ENCODE measurements around the gene SCUBE1. TPM values are rescaled to one million over a fixed set of nuclear protein-coding genes. Genes with fewer than 3 reads are reported as not detected.

Gene SCUBE1
- total RNA-seq, 5 donors from 2014 or later (not counting 1 experiment from before 2014, with no cell fraction given), result 0.03 to 0.10 TPM; not detected in 3

DNA sequence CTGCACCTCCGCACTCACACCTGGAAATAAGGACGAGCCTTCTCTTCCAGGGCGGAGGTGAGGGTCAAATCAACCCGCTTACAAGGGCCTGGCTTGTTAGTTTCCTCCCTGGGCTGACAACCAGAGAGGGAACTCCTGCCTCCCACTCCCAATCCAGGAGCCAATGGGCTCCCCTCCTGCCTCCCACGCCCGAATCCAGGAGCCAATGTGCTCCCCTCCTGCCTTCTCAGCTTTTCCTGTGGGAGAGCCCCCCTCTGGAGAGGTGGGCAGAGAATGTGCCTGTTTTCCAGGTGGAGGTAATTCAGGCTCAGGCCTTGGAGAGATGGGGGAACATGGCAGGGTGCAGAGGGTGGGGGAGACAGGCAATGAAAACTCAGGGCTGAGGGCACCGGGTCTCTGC is 102.6 kb downstream of the SCUBE1 start:
- H3K4me3 Mint-ChIP-seq, result no peak overlapping the region
- no peaks in the 10 kb centered on the region for H3K9me3 ChIP-seq
- H3K9me3 Mint-ChIP-seq, result no peaks in the 10 kb centered on the region
- DNase-seq (no peak), ATAC-seq (replicated peaks in 1 of 4) (no peak)
- ChIA-PET POLR2A (no interaction called here), CTCF (no interaction called here)
- no peaks in the 10 kb centered on the region for H3K4me1 Mint-ChIP-seq
- H3K4me1 ChIP-seq (ENCODE audit: control insufficient read depth in 1 of 2, extremely low read depth in 1 of 2, insufficient read depth in 2 of 2, low read length in 2 of 2), result no peaks in the 10 kb centered on the region
- H3K36me3 ChIP-seq (ENCODE audit: control insufficient read depth in 2 of 2, extremely low read depth in 1 of 2, insufficient read depth in 1 of 2, low read length in 1 of 2), result no peaks in the 10 kb centered on the region
- 82% methylated on average over 4 of the region's 7 CpGs for WGBS (ENCODE audit: insufficient coverage)
- no peaks in the 10 kb centered on the region for H3K36me3 Mint-ChIP-seq
- H3K4me3 ChIP-seq (ENCODE audit: control insufficient read depth in 1 of 2, extremely low read depth in 1 of 2, low read length in 1 of 2), result no peak overlapping the region
- peaks cover 0 to 6% of the 10 kb centered on the region in 2 donors for H3K27me3 Mint-ChIP-seq
- H3K27ac Mint-ChIP-seq, result no peak overlapping the region
- peaks cover 0 to 40% of the 10 kb centered on the region in 2 experiments for H3K27me3 ChIP-seq (replicated peaks in 1 of 2; ENCODE audit: control insufficient read depth in 2 of 2, extremely low read depth in 1 of 2, insufficient read depth in 2 of 2, low read length in 1 of 2)
- no peak overlapping the region for H3K27ac ChIP-seq (ENCODE audit: low read length)

DNA sequence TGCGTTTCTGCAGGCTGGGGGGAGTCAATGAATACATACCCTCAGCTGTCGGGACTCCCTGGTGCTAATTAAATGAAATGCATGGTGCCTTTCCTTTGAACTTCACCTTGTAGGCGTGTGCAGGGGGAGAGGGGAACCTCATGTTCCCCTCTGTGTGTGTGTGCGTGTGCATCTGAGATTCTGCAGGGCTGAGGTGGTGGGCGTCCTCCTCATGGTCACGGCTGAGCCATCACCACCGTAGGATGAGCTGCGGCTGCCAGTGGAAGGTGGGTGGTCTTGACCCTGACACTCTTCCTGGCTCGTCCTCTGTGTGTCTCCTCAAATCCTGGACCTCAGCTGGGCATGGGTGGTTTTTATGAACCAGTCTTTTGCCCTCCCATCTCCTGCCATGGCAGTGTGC is 103.2 kb downstream of the SCUBE1 start:
- ATAC-seq (replicated peaks in 1 of 4) (no peak), DNase-seq (no peak)
- no peaks in the 10 kb centered on the region for H3K4me1 ChIP-seq (ENCODE audit: control insufficient read depth in 1 of 2, extremely low read depth in 1 of 2, insufficient read depth in 2 of 2, low read length in 2 of 2)
- no peak overlapping the region for H3K27ac ChIP-seq (ENCODE audit: low read length)
- H3K4me1 Mint-ChIP-seq, result no peaks in the 10 kb centered on the region
- WGBS (ENCODE audit: insufficient coverage), result 74% methylated on average over 6 of the region's 9 CpGs
- H3K36me3 ChIP-seq (ENCODE audit: control insufficient read depth in 2 of 2, extremely low read depth in 1 of 2, insufficient read depth in 1 of 2, low read length in 1 of 2), result no peaks in the 10 kb centered on the region
- no peaks in the 10 kb centered on the region for H3K9me3 Mint-ChIP-seq
- no peaks in the 10 kb centered on the region for H3K9me3 ChIP-seq
- H3K36me3 Mint-ChIP-seq, result no peaks in the 10 kb centered on the region
- H3K27me3 Mint-ChIP-seq, result peaks cover 0 to 6% of the 10 kb centered on the region in 2 donors
- CTCF ChIA-PET, result interaction anchor here in 1 of 2 donors (0.6 kb wide), 1 partner anchor 107 kb away, joined by 3 read pairs; no protein-coding TSS in a partner anchor
- POLR2A ChIA-PET, result no interaction called here
- H3K27me3 ChIP-seq (replicated peaks in 1 of 2; ENCODE audit: control insufficient read depth in 2 of 2, extremely low read depth in 1 of 2, insufficient read depth in 2 of 2, low read length in 1 of 2), result peaks cover 0 to 37% of the 10 kb centered on the region in 2 experiments
- no peak overlapping the region for H3K27ac Mint-ChIP-seq
- no peak overlapping the region for H3K4me3 Mint-ChIP-seq
- no peak overlapping the region for H3K4me3 ChIP-seq (ENCODE audit: control insufficient read depth in 1 of 2, extremely low read depth in 1 of 2, low read length in 1 of 2)

DNA sequence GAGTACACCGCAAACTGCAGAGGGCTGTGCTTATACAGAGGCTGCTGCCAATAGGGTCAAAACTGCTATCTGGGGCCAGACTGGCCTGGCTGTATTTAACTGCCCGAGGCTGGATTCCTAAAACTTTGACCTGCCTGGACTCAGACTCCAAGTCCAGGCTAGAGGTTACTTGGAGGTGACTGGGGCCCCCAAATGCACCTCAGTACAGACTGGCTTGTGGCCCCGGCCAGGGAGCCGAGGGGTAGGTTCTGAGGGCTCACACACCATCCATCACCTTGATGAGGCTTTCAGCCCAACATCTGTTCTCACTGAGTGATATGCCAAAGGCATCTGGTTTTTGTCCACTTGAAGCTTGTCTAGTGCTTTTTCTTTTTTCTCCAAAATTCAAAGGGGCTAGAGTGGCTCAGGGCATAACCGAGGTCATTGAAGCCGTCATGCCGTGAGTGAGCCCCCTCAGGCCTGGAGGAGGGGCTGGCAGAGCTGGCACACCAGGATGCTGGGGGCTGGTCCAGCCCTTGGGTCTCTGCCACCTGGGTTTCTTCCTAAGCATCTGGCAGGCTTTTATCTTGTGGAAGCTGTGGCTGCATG is 103.9 kb downstream of the SCUBE1 start:
- no peak overlapping the region for H3K27ac Mint-ChIP-seq
- no peak overlapping the region for H3K4me3 Mint-ChIP-seq
- ChIA-PET POLR2A (no interaction called here), CTCF (interaction anchor here in 1 of 2 donors (0.6 kb wide), 1 partner anchor 108 kb away, joined by 3 read pairs; no protein-coding TSS in a partner anchor)
- H3K9me3 Mint-ChIP-seq, result no peaks in the 10 kb centered on the region
- H3K36me3 Mint-ChIP-seq, result no peaks in the 10 kb centered on the region
- peaks cover 0 to 42% of the 10 kb centered on the region in 2 experiments for H3K27me3 ChIP-seq (replicated peaks in 1 of 2; ENCODE audit: control insufficient read depth in 2 of 2, extremely low read depth in 1 of 2, insufficient read depth in 2 of 2, low read length in 1 of 2)
- H3K4me1 Mint-ChIP-seq, result no peaks in the 10 kb centered on the region
- H3K27ac ChIP-seq (ENCODE audit: low read length), result no peak overlapping the region
- H3K36me3 ChIP-seq (ENCODE audit: control insufficient read depth in 2 of 2, extremely low read depth in 1 of 2, insufficient read depth in 1 of 2, low read length in 1 of 2), result no peaks in the 10 kb centered on the region
- no peaks in the 10 kb centered on the region for H3K4me1 ChIP-seq (ENCODE audit: control insufficient read depth in 1 of 2, extremely low read depth in 1 of 2, insufficient read depth in 2 of 2, low read length in 2 of 2)
- H3K27me3 Mint-ChIP-seq, result peaks cover 0 to 6% of the 10 kb centered on the region in 2 donors
- no peaks in the 10 kb centered on the region for H3K9me3 ChIP-seq
- no peak overlapping the region for H3K4me3 ChIP-seq (ENCODE audit: control insufficient read depth in 1 of 2, extremely low read depth in 1 of 2, low read length in 1 of 2)
- no peak for ATAC-seq (replicated peaks in 1 of 4)
- DNase-seq, result no peak
- 39% methylated on average over 7 of the region's 7 CpGs for WGBS (ENCODE audit: insufficient coverage)

DNA sequence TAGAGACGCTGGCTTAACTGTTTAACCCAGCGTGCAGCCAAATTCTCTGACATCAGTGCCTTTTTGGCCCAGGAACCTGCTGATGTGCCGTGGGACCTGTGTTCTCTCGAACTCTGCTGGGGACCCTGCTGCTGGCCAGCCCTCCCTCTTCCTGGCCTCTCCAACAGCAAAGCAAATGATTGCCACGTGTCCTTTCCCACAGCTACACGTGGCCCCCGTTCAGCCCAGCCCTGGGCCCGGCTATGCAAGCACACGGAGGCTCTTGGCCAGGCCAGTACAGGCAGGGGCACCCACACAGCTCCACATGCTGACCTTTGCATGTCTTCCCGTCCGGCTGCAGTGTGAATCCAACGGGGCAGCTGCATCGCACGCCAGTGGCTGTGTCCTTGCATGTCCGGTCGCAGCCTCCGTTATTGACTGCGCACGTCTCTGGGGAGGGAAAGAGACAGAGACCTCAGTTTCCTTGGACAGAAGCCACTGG is 104.6 kb downstream of the SCUBE1 start:
- POLR2A ChIA-PET, result no interaction called here
- Mint-ChIP-seq H3K9me3 (no peaks in the 10 kb centered on the region), H3K27ac (no peak overlapping the region), H3K4me3 (no peak overlapping the region), H3K27me3 (peaks cover 0 to 6% of the 10 kb centered on the region in 2 donors), H3K36me3 (no peaks in the 10 kb centered on the region), H3K4me1 (no peaks in the 10 kb centered on the region)
- Histone ChIP-seq H3K4me3 (ENCODE audit: control insufficient read depth in 1 of 2, extremely low read depth in 1 of 2, low read length in 1 of 2) (no peak overlapping the region), H3K9me3 (no peaks in the 10 kb centered on the region), H3K27me3 (replicated peaks in 1 of 2; ENCODE audit: control insufficient read depth in 2 of 2, extremely low read depth in 1 of 2, insufficient read depth in 2 of 2, low read length in 1 of 2) (peaks cover 0 to 44% of the 10 kb centered on the region in 2 experiments), H3K36me3 (ENCODE audit: control insufficient read depth in 2 of 2, extremely low read depth in 1 of 2, insufficient read depth in 1 of 2, low read length in 1 of 2) (no peaks in the 10 kb centered on the region), H3K27ac (ENCODE audit: low read length) (no peak overlapping the region), H3K4me1 (ENCODE audit: control insufficient read depth in 1 of 2, extremely low read depth in 1 of 2, insufficient read depth in 2 of 2, low read length in 2 of 2) (no peaks in the 10 kb centered on the region)
- ATAC-seq (replicated peaks in 1 of 4), result no peak
- CTCF ChIA-PET, result no interaction called here
- WGBS (ENCODE audit: insufficient coverage), result 87% methylated on average over 14 of the region's 19 CpGs
- no peak for DNase-seq

DNA sequence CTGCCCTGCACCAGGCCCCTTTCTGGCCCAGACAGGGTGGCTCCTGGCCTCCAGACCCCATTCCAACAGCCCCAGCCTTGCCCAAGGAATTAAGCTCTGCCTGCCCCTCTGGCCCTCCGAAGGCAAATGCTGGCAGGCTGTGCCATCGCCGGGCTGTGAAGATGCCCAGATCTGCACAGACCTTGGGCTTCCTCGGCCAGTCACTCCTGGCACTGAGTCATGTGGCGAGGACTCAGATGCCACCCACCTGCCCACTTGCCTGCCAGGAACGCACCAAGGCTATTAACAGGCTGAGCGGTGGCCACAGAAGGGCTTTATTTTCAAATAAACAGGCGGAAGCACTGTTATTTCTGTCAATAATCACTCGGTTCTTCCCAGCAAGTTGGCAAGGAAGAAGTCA is 105.9 kb downstream of the SCUBE1 start:
- POLR2A ChIA-PET, result no interaction called here
- Mint-ChIP-seq H3K36me3 (no peaks in the 10 kb centered on the region), H3K4me1 (no peaks in the 10 kb centered on the region), H3K4me3 (no peak overlapping the region), H3K9me3 (no peaks in the 10 kb centered on the region), H3K27me3 (peaks cover 0 to 8% of the 10 kb centered on the region in 2 donors), H3K27ac (no peak overlapping the region)
- no peaks in the 10 kb centered on the region for H3K9me3 ChIP-seq
- H3K27me3 ChIP-seq (replicated peaks in 1 of 2; ENCODE audit: control insufficient read depth in 2 of 2, extremely low read depth in 1 of 2, insufficient read depth in 2 of 2, low read length in 1 of 2), result peaks cover 0 to 43% of the 10 kb centered on the region in 2 experiments
- DNase-seq, result no peak
- WGBS (ENCODE audit: insufficient coverage), result 82% methylated on average over 8 of the region's 9 CpGs
- CTCF ChIA-PET, result interaction anchor here in 1 of 2 donors (0.6 kb wide), 1 partner anchor 265 kb away, joined by 3 read pairs; no protein-coding TSS in a partner anchor
- H3K36me3 ChIP-seq (ENCODE audit: control insufficient read depth in 2 of 2, extremely low read depth in 1 of 2, insufficient read depth in 1 of 2, low read length in 1 of 2), result no peaks in the 10 kb centered on the region
- no peaks in the 10 kb centered on the region for H3K4me1 ChIP-seq (ENCODE audit: control insufficient read depth in 1 of 2, extremely low read depth in 1 of 2, insufficient read depth in 2 of 2, low read length in 2 of 2)
- H3K27ac ChIP-seq (ENCODE audit: low read length), result no peak overlapping the region
- H3K4me3 ChIP-seq (ENCODE audit: control insufficient read depth in 1 of 2, extremely low read depth in 1 of 2, low read length in 1 of 2), result no peak overlapping the region
- ATAC-seq (replicated peaks in 1 of 4), result no peak

DNA sequence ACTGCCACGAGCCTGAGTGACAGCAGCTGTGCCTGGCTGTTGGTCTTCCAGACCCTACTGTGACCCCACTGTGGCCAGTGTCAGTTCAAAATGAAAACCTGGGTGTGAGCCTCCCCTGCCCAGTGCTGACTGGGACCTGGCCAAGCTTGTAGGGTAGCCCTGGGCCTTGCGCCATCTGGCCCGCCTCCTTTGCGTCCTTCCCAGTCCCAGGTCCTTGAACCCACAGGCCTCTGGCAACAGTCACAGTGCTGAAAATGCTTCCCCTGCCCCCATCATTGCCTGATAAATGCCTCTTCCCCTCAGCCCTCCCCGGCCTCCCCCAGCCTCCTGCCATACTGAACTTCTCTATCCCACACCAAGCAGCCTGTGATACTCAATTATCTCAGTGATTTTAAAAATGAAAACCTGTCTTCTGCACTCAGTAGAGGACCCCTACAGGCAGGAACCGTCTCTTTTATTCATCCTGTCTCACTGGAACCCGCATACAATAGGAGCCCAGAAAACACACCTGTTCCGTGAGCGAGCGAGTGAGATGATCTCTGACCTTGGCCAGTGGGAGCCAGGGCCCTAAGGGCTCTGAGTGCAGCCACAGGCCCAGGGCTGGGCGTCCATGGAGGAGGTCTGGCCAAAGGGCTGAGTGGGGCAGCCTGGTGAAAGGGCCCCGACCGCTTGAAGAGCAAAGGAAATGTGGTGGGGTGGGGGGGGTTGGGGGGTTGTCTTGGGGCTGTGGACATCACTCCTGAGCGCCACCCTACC is 106.6 kb downstream of the SCUBE1 start:
- Histone ChIP-seq H3K9me3 (no peaks in the 10 kb centered on the region), H3K27me3 (replicated peaks in 1 of 2; ENCODE audit: control insufficient read depth in 2 of 2, extremely low read depth in 1 of 2, insufficient read depth in 2 of 2, low read length in 1 of 2) (peaks cover 0 to 48% of the 10 kb centered on the region in 2 experiments), H3K4me3 (ENCODE audit: control insufficient read depth in 1 of 2, extremely low read depth in 1 of 2, low read length in 1 of 2) (no peak overlapping the region), H3K36me3 (ENCODE audit: control insufficient read depth in 2 of 2, extremely low read depth in 1 of 2, insufficient read depth in 1 of 2, low read length in 1 of 2) (no peaks in the 10 kb centered on the region), H3K4me1 (ENCODE audit: control insufficient read depth in 1 of 2, extremely low read depth in 1 of 2, insufficient read depth in 2 of 2, low read length in 2 of 2) (peaks cover 0 to under 1% of the 10 kb centered on the region in 2 experiments), H3K27ac (ENCODE audit: low read length) (no peak overlapping the region)
- ATAC-seq (replicated peaks in 1 of 4) (no peak), DNase-seq (no peak)
- Mint-ChIP-seq H3K36me3 (no peaks in the 10 kb centered on the region), H3K4me3 (no peak overlapping the region), H3K27me3 (peaks cover 0 to 8% of the 10 kb centered on the region in 2 donors), H3K9me3 (no peaks in the 10 kb centered on the region), H3K27ac (no peak overlapping the region), H3K4me1 (no peaks in the 10 kb centered on the region)
- ChIA-PET POLR2A (no interaction called here), CTCF (interaction anchor here in 1 of 2 donors (0.6 kb wide), 1 partner anchor 264 kb away, joined by 3 read pairs; no protein-coding TSS in a partner anchor)
- 81% methylated on average over 13 of the region's 14 CpGs for WGBS (ENCODE audit: insufficient coverage)

Measured in T-cell (primary cell).